Measurements from ENCODE around the gene RAB29.

GRCh38 chr1:205743977-205744376 lies 31.3 kb downstream of the RAB29 start:
- TF ChIP-seq, protein P1, sequence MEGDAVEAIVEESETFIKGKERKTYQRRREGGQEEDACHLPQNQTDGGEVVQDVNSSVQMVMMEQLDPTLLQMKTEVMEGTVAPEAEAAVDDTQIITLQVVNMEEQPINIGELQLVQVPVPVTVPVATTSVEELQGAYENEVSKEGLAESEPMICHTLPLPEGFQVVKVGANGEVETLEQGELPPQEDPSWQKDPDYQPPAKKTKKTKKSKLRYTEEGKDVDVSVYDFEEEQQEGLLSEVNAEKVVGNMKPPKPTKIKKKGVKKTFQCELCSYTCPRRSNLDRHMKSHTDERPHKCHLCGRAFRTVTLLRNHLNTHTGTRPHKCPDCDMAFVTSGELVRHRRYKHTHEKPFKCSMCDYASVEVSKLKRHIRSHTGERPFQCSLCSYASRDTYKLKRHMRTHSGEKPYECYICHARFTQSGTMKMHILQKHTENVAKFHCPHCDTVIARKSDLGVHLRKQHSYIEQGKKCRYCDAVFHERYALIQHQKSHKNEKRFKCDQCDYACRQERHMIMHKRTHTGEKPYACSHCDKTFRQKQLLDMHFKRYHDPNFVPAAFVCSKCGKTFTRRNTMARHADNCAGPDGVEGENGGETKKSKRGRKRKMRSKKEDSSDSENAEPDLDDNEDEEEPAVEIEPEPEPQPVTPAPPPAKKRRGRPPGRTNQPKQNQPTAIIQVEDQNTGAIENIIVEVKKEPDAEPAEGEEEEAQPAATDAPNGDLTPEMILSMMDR (IDR thresholded peaks at IDR 0.05) = no peak
- TF ChIP-seq ZFX (IDR thresholded peaks at IDR 0.05; ENCODE audit: borderline replicate concordance) = no peak

Data from 22Rv1 (cell line).